Measurements from ENCODE around the gene TNNT2. TPM values are rescaled to one million over a fixed set of nuclear protein-coding genes. Genes with fewer than 3 reads are reported as not detected.

Gene TNNT2
- total RNA-seq, 1 donor from 2014 or later, result 13.2 TPM

DNA sequence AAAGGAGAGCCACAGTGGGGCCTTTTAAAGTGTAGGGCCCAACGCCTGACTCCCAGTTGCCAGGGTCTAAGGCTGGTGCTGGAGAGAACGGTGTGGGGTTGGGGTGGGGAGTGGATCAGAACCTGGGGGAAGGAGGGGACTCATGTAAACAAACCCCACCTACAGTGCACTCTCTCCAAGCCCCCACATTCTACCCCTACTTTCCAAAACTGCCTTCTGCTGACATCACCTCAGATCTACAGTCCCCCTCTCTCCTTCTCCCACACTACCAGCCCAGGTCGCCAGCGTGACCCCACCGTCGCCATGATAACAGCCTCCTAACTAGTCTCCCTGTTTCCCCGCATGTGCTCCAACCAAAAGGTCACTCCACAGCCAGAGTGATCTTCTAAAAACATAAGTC is 26.6 kb downstream of the TNNT2 start:
- H3K36me3 ChIP-seq, result no peaks in the 10 kb centered on the region
- TF ChIP-seq, protein P1, sequence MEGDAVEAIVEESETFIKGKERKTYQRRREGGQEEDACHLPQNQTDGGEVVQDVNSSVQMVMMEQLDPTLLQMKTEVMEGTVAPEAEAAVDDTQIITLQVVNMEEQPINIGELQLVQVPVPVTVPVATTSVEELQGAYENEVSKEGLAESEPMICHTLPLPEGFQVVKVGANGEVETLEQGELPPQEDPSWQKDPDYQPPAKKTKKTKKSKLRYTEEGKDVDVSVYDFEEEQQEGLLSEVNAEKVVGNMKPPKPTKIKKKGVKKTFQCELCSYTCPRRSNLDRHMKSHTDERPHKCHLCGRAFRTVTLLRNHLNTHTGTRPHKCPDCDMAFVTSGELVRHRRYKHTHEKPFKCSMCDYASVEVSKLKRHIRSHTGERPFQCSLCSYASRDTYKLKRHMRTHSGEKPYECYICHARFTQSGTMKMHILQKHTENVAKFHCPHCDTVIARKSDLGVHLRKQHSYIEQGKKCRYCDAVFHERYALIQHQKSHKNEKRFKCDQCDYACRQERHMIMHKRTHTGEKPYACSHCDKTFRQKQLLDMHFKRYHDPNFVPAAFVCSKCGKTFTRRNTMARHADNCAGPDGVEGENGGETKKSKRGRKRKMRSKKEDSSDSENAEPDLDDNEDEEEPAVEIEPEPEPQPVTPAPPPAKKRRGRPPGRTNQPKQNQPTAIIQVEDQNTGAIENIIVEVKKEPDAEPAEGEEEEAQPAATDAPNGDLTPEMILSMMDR (IDR thresholded peaks at IDR 0.05), result no peak
- TF ChIP-seq EZH2 (IDR thresholded peaks at IDR 0.05), result no peak
- no peak for TF ChIP-seq EZH2phosphoT487 (IDR thresholded peaks at IDR 0.05)
- peaks cover 4% of the 10 kb centered on the region for H3K27me3 Mint-ChIP-seq (ENCODE audit: insufficient read depth, low read depth)
- H2AFZ ChIP-seq (replicated peaks), result no peak overlapping the region
- no peak overlapping the region for H3K27ac Mint-ChIP-seq
- no peaks in the 10 kb centered on the region for H3K27me3 ChIP-seq
- H4K20me1 ChIP-seq (ENCODE audit: low read depth), result no peaks in the 10 kb centered on the region
- H3K9ac ChIP-seq, result no peak overlapping the region
- peaks cover 3% of the 10 kb centered on the region for H3F3A ChIP-seq (ENCODE audit: low read depth)
- H3K4me1 Mint-ChIP-seq, result peaks cover 19% of the 10 kb centered on the region
- H3K27ac ChIP-seq, result no peak overlapping the region
- H3K9me3 Mint-ChIP-seq, result no peaks in the 10 kb centered on the region
- H3K79me2 ChIP-seq (ENCODE audit: low read depth), result no peaks in the 10 kb centered on the region
- no peaks in the 10 kb centered on the region for H3K9me3 ChIP-seq (ENCODE audit: low read depth)
- peaks cover 10% of the 10 kb centered on the region for H3K4me1 ChIP-seq
- H3K4me3 ChIP-seq, result no peak overlapping the region
- no peak overlapping the region for H3K4me2 ChIP-seq
- no peak for DNase-seq (ENCODE audit: low spot score)
- H3K4me3 Mint-ChIP-seq, result no peak overlapping the region
- no peaks in the 10 kb centered on the region for H3K36me3 Mint-ChIP-seq

DNA sequence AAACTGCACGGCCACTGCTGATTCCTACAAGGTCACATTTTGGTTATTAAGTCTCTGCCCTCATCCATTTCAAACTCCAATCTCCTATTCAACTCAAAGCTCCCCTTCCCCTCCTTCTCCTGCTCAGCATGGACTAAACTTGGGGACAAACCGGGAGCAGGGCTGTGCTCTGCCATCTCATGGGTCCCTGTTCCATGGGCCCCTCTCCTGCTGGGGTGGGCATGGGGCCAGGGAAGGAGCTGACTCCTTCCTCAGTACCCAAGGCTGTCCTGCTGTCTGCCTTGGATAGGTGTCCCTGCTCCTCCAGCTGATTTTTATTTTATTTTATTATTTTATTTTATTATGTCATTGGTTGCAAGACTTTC is 27.1 kb downstream of the TNNT2 start:
- H3K36me3 ChIP-seq, result no peaks in the 10 kb centered on the region
- no peak overlapping the region for H3K27ac Mint-ChIP-seq
- peaks cover 10% of the 10 kb centered on the region for H3K4me1 ChIP-seq
- H3K9ac ChIP-seq, result no peak overlapping the region
- no peak overlapping the region for H3K4me2 ChIP-seq
- no peaks in the 10 kb centered on the region for H3K9me3 Mint-ChIP-seq
- H3K27me3 ChIP-seq, result no peaks in the 10 kb centered on the region
- no peak overlapping the region for H3K27ac ChIP-seq
- no peak overlapping the region for H3K4me3 Mint-ChIP-seq
- DNase-seq (ENCODE audit: low spot score), result no peak
- H3K9me3 ChIP-seq (ENCODE audit: low read depth), result no peaks in the 10 kb centered on the region
- no peaks in the 10 kb centered on the region for H3K79me2 ChIP-seq (ENCODE audit: low read depth)
- H3K27me3 Mint-ChIP-seq (ENCODE audit: insufficient read depth, low read depth), result peaks cover 4% of the 10 kb centered on the region
- TF ChIP-seq EZH2 (IDR thresholded peaks at IDR 0.05) (no peak), EZH2phosphoT487 (IDR thresholded peaks at IDR 0.05) (no peak)
- TF ChIP-seq, protein P1 (IDR thresholded peaks at IDR 0.05), result no peak
- no peaks in the 10 kb centered on the region for H4K20me1 ChIP-seq (ENCODE audit: low read depth)
- H3K4me3 ChIP-seq, result no peak overlapping the region
- peaks cover 3% of the 10 kb centered on the region for H3F3A ChIP-seq (ENCODE audit: low read depth)
- no peak overlapping the region for H2AFZ ChIP-seq (replicated peaks)
- H3K4me1 Mint-ChIP-seq, result peaks cover 19% of the 10 kb centered on the region
- H3K36me3 Mint-ChIP-seq, result no peaks in the 10 kb centered on the region

DNA sequence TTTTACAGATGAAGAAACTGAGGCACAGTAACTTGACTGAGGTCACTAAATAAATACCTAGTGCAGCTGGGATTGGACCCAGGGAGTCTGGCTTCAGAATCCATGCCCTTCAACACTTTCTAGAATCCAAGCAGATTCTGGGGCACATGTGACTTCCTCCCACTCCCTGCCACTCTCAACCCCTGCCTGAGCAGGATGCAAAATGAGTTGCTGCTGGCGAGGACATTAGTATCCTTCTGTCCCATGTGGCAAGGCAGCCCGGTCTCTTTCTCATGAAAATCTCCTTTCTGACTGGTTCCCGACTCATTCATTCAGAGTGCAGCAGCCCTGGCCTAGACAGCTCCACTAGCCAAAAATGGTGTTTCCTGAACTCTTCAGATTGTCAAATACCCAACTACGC is 28.4 kb downstream of the TNNT2 start:
- Mint-ChIP-seq H3K4me1 (peaks cover 19% of the 10 kb centered on the region), H3K4me3 (no peak overlapping the region), H3K27ac (no peak overlapping the region), H3K36me3 (no peaks in the 10 kb centered on the region), H3K9me3 (no peaks in the 10 kb centered on the region), H3K27me3 (ENCODE audit: insufficient read depth, low read depth) (no peaks in the 10 kb centered on the region)
- Histone ChIP-seq H2AFZ (replicated peaks) (no peak overlapping the region), H3K4me1 (peaks cover 10% of the 10 kb centered on the region), H3K79me2 (ENCODE audit: low read depth) (no peaks in the 10 kb centered on the region), H3K4me2 (no peak overlapping the region), H3K4me3 (no peak overlapping the region), H3K9me3 (ENCODE audit: low read depth) (no peaks in the 10 kb centered on the region), H3K9ac (no peak overlapping the region), H3K27me3 (no peaks in the 10 kb centered on the region), H3K27ac (no peak overlapping the region), H4K20me1 (ENCODE audit: low read depth) (no peaks in the 10 kb centered on the region), H3K36me3 (no peaks in the 10 kb centered on the region), H3F3A (ENCODE audit: low read depth) (peaks cover 3% of the 10 kb centered on the region)
- no peak for DNase-seq (ENCODE audit: low spot score)
- no peak for TF ChIP-seq EZH2phosphoT487 (IDR thresholded peaks at IDR 0.05)
- TF ChIP-seq, protein P1 (IDR thresholded peaks at IDR 0.05), result no peak
- TF ChIP-seq EZH2 (IDR thresholded peaks at IDR 0.05), result no peak

DNA sequence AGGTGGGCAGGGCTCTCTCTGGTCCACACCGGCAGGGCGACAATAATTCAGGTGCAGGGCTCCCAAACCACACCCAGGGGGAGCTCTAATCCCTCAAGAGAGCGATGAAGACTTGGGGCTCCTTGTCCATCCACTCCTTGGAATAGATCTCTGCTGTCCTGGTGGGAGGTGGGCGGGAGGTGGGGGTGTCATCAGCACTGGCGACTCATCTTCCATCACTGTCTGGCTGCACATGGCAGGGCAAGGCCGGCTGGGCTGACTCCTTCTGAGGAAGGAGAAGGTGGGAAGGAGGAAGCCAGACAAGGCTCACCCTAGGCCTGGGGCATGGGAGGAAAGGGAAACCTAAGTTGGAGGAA is 29.3 kb downstream of the TNNT2 start:
- H3K4me2 ChIP-seq, result no peak overlapping the region
- no peak overlapping the region for H3K4me3 Mint-ChIP-seq
- H3K4me3 ChIP-seq, result no peak overlapping the region

More for the DNA sequence above, 29.3 kb downstream of the TNNT2 start:
- peak overlapping the region; percentile 50 for H2AFZ ChIP-seq (replicated peaks)
- TF ChIP-seq, protein P1 (IDR thresholded peaks at IDR 0.05), result peak; percentile 78
- TF ChIP-seq EZH2 (IDR thresholded peaks at IDR 0.05), result no peak
- no peaks in the 10 kb centered on the region for H3K27me3 Mint-ChIP-seq (ENCODE audit: insufficient read depth, low read depth)
- no peaks in the 10 kb centered on the region for H3K36me3 ChIP-seq
- H4K20me1 ChIP-seq (ENCODE audit: low read depth), result no peaks in the 10 kb centered on the region
- H3K4me1 Mint-ChIP-seq, result peaks cover 19% of the 10 kb centered on the region
- no peaks in the 10 kb centered on the region for H3K9me3 Mint-ChIP-seq
- no peak overlapping the region for H3K27ac Mint-ChIP-seq
- peaks cover 10% of the 10 kb centered on the region for H3K4me1 ChIP-seq
- peaks cover 3% of the 10 kb centered on the region for H3F3A ChIP-seq (ENCODE audit: low read depth)
- no peaks in the 10 kb centered on the region for H3K36me3 Mint-ChIP-seq
- H3K9me3 ChIP-seq (ENCODE audit: low read depth), result no peaks in the 10 kb centered on the region
- H3K9ac ChIP-seq, result no peak overlapping the region
- H3K27ac ChIP-seq, result no peak overlapping the region
- DNase-seq (ENCODE audit: low spot score), result peak; percentile 83
- no peaks in the 10 kb centered on the region for H3K79me2 ChIP-seq (ENCODE audit: low read depth)
- H3K27me3 ChIP-seq, result no peaks in the 10 kb centered on the region

All from neural progenitor cell (in vitro differentiated cells).